HG02798 (cell line): ENCODE data around the gene RAB11FIP3.
A peak's percentile ranks its signal among the peaks of the same experiment; 100 is the strongest.
"Not testable (repeated sequence)": the region's sequence is repeated elsewhere in the genome, so short reads cannot be mapped to it uniquely, and the experiment has no call there.

Experiments
- ATAC-seq: cut with Tn5 transposase; IDR thresholded peaks from one replicate; pipeline ENCODE4 v1.9.1; 2021; ENCODE audit warnings: mild to moderate bottlenecking; ENCODE audit not compliant: unreplicated experiment, poor library complexity

Gene RAB11FIP3

GRCh38 chr16:425082-425718 lies at the start of gene RAB11FIP3:
TSS of gene RAB11FIP3 (plus strand) at chr16:425649. CDS start at chr16:426007, 358 bp downstream.
- peak; percentile 91 for ATAC-seq

GRCh38 chr16:375927-376816 lies 49.3 kb upstream of the RAB11FIP3 start:
- ATAC-seq = no peak

GRCh38 chr16:376817-377418 lies 48.5 kb upstream of the RAB11FIP3 start:
- no peak for ATAC-seq

- ATAC-seq = no peak
These were observed 48.0 kb upstream of the RAB11FIP3 start for GRCh38 chr16:377419-377951.

GRCh38 chr16:378113-378820 lies 47.2 kb upstream of the RAB11FIP3 start:
- not testable (repeated sequence) for ATAC-seq

GRCh38 chr16:378821-379182 lies 46.6 kb upstream of the RAB11FIP3 start:
- no peak for ATAC-seq

GRCh38 chr16:379183-379960 lies 46.1 kb upstream of the RAB11FIP3 start:
- ATAC-seq = no peak

GRCh38 chr16:379961-380761 lies 45.3 kb upstream of the RAB11FIP3 start:
- no peak for ATAC-seq

GRCh38 chr16:380762-381011 lies 44.8 kb upstream of the RAB11FIP3 start:
- no peak for ATAC-seq

- peak; percentile 14 for ATAC-seq
These were observed 44.2 kb upstream of the RAB11FIP3 start for GRCh38 chr16:381012-381788.

GRCh38 chr16:381789-382717 lies 43.4 kb upstream of the RAB11FIP3 start, which contains the start of gene PGAP6:
TSS of gene PGAP6 (minus strand) at chr16:381978. CDS start at chr16:381821, 157 bp downstream.
- peak; percentile 74 for ATAC-seq

- ATAC-seq = no peak
These were observed 42.0 kb upstream of the RAB11FIP3 start for GRCh38 chr16:383326-384051.

GRCh38 chr16:386641-387156 lies 38.8 kb upstream of the RAB11FIP3 start:
- ATAC-seq = no peak

GRCh38 chr16:387761-388666 lies 37.4 kb upstream of the RAB11FIP3 start:
- ATAC-seq = not testable (repeated sequence)

- ATAC-seq = no peak
These were observed 36.1 kb upstream of the RAB11FIP3 start for GRCh38 chr16:389352-389751.
